AML-193 (cell line): ENCODE results near the gene TMED7.
"Not testable (repeated sequence)": the region's sequence is repeated elsewhere in the genome, so short reads cannot be mapped to it uniquely, and the experiment has no call there.

ENCODE experiments used
- DNase-seq, 2 experiments: peaks; one replicate each; lab custom pipeline; 2025; lab: John Stamatoyannopoulos, UW

TMED7 gene

DNA sequence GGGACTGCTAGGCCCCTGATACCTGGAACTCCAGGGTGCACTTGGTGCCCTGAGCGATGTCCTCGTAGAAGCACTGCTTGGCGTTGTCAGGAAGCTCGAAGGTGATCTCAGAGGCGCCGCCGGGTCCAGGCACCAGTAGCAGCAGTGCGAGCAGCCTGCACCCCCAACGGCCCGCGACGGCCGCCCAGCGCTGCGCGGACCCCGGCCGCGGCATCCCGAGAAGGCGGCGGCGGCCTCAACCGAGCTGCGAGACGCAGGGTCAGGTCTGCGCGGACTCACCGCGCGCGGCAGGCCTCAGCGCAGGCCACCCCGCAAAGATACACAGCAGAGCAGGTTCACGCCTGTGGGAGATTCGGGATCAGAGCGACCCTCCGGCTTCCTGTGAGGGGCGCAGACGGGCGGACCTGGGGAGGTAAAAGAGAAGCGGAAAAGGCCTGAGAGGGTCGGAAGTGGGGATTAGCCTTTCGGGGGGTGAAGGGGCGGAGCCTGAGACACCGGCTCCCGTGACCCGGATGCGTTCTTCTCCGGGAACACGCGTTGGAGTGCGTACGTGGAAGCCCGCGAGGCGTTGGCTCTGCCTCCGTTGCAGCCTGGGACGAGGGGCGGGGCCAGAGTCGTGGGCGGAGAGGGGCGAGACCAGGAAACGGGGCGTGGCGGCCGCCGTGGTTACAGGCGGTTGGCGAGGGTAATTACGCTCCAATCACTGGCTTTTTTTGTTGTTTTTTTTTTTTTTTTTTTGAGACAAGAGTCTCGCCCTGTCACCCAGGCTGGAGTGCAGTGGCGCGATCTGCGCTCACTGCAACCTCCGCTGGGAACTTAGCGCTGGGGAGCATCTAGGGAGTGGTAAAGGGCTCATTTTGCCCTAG, at the start of gene TMED7:
Gene TMED7 (minus strand): TSS at position 458 of the 866 bp plus-strand sequence. CDS start 244 bp downstream, at position 214.
- peak; percentile 93 for DNase-seq

DNA sequence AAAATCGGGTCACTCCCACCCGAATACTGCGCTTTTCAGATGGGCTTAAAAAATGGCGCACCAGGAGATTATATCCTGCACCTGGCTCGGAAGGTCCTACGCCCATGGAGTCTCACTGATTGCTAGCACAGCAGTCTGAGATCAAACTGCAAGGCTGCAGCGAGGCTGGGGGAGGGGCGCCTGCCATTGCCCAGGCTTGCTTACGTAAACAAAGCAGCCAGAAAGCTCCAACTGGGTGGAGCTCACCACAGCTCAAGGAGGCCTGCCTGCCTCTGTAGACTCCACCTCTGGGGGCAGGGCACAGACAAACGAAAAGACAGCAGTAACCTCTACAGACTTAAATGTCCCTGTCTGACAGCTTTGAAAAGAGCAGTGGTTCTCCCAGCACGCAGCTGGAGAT, 48.9 kb upstream of the TMED7 start:
- DNase-seq, result not testable (repeated sequence)

GRCh38 chr5:115673596-115673995, 47.8 kb upstream of the TMED7 start:
- no peak for DNase-seq

GRCh38 chr5:115671939-115672338, 46.1 kb upstream of the TMED7 start:
- no peak for DNase-seq

GRCh38 chr5:115666023-115666422, 40.2 kb upstream of the TMED7 start:
- no peak for DNase-seq

DNA sequence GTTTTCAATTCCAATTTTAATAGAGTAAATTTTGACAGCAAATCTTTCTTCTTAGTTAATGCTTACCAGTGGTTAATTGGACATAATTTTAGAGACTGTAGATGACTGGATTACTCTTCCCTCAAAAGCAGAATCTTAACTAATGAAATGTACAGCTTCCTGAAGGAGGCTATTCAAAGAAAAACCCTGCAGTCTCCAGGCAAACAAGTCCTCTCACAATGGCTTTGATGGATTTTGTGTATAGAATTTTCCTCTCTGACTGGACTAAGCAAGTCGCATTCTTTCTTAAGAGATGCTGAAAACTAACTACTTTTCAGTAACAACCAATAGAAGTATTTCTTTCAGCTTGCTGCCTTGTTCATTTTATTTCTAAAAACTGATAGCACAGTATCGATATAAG, 35.7 kb upstream of the TMED7 start:
- no peak for DNase-seq

GRCh38 chr5:115661101-115661500, 35.3 kb upstream of the TMED7 start:
- no peak for DNase-seq

- DNase-seq, result no peak
These were observed 32.0 kb upstream of the TMED7 start for GRCh38 chr5:115657881-115658233.

DNA sequence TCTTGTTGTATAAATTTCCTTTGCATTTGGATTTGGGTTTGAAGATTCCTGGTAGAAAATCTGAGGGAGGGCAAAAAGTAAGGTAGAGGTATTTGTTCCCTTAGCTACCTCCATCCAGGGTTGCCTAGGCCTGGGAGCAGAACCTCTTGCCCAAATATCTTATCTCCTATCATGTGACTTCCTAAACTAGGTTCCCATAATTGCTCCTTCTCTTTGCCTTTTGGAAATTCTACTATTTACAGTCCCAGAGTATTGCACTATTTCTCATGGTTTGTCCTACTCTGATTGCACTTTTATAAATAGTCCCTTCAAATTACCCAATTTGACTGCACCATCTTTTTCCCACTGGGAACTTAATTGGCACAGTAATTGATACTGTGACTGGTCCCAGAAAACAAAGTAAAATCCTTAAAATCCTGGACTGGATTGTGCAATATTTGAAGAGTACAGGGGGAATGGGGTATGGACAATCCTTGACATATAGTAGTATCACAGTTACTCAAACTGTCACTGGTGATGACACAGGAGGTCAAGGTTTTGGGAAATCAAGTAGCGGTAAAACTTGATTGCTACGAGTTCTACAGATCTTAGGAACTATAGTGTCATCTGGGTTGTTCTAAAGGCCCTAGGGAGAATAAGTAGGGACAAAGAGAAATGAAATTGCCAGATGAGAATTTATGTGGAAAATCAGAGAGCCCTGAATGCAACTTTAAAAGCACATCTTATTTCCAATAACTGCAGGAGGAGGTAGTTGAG, 31.5 kb upstream of the TMED7 start:
- DNase-seq, result no peak

- DNase-seq, result no peak
These were observed 30.6 kb upstream of the TMED7 start for GRCh38 chr5:115656404-115656803.

DNA sequence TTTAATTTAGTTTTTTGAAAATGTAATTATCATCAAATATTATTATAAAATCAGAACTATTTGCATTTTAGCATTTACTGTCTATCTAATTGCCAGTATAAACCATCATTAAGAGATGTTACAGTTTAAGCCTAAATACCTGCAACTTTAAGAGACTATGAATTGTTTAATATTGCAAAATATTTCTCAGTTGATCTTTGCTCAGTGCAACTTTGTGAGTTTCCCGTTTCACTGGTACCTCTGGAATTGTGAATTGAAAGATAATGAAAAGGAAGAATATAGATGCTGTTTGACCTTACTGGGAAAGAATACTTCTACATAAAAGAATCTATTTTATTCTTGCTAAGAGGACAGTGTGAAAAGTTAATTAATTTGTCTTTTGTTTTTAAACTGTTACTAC, 30.2 kb upstream of the TMED7 start:
- DNase-seq, result no peak

GRCh38 chr5:115649541-115649940, 23.7 kb upstream of the TMED7 start:
- no peak for DNase-seq

DNA sequence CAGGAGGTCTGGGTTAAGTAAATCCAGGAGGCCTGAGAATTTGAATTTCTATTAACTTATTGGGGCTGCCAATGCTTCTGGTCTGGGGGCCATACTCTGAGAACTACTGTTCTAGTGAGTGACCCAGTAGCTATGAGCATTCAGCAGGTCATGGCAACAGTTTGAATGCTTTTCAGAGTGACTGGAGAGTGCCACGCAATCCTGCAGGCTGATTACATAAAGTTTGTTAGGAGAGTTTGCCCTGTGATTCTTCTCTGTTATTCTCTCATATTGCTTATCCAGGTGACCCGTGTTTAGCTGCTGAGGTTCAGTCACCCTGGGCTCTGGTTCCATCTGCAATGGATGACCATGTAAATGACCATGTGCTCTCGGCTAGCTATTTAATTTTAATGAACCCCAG, 22.2 kb upstream of the TMED7 start:
- DNase-seq, result no peak

GRCh38 chr5:115645386-115645785, 19.6 kb upstream of the TMED7 start:
- DNase-seq, result not testable (repeated sequence)

GRCh38 chr5:115644046-115644445, 18.2 kb upstream of the TMED7 start:
- no peak for DNase-seq

- no peak for DNase-seq
These were observed 16.1 kb upstream of the TMED7 start for GRCh38 chr5:115641948-115642347.

DNA sequence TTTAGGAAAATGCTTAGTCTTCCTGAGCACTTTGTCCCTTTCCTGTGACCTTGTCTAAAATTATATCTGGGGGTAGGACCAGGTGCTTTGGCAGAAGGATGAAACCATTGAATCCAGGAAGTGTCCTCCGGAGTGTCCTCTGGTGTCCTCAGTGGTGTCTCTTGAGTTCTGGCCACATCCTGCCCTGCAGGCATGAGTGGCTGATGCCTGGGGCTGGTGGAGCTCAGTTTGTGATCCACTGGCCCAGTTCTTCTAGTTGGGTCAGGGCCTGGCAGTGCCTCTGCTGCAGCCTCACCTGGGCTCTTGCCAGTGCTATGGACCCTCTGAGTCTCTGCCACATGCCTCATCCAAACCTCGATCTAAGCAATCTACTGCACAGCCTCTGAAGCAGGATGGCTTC, 14.4 kb upstream of the TMED7 start:
- DNase-seq, result no peak

DNA sequence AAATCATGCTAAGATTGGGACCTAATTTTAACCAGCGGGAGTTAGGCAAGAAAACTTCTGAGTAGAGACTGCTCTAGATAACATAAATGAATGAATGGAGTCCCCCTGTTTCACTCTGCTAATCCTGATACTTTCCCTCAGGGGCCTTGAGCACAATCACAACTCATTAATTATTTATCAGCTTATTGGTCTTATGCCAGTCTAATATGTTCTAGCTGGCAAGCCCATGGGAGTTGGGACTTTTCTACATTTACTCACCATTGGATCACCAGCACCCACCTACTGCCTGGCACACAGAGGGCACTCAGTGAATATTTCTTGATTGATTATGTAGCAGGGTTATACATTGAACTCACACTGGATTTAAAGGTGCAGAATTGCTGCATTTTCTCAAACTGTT, 13.5 kb upstream of the TMED7 start:
- no peak for DNase-seq

- no peak for DNase-seq
These were observed 11.7 kb upstream of the TMED7 start for GRCh38 chr5:115637507-115637906.

DNA sequence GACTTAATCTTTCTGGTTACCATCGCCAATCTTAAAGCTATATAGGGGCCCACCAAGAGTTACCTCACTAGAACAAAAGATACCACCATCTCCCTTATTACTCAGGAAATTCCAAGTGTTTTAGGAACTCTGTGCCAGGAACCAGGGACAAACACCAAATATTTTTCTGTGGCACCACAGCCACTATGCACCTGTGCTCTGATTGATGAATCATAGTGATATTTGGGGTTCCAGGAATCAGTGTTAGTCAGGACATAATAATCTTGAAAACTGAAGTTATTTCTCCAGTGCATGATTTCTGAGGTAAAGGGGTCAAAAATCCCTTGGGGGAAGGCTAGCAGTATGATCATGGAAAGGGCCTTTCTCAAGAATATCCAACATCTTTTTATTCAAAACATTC, 10.2 kb upstream of the TMED7 start:
- no peak for DNase-seq

DNA sequence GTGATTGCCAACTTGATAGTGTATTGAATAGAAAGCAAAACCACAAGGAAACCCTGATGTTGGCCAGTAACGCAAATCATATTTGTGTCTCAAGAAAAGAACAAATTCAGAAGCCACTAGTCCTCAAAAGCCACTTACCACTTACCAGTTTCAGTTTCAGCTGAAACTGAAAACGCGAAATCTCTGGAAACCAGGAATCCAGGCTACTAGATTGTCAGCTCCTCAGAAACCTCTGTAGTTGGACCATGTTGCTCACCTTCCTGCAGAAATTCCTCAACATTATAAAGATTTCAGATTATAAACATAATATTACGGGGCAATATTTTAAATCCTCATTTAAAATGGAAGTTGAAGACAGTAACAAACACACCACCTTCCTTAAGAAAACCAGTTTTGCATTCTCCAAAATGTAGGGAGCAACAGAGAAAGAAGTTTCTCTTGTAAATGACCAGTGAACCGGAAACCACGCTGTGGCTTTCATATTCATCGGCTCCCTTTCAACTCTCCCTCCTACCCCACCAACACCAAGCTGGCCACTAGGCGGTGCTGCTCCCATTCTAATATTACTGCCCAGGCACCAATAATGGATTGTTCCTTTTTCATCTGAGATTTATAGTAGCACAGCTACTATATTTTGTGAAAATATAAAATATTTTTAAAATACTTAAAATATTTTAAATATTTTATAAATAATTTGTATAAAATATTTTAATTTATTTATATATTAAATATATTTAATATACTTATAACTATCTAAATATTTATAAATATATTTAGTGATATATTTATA, 8.7 kb upstream of the TMED7 start:
- DNase-seq, result peak; percentile 85 to 87

- no peak for DNase-seq
These were observed 4.1 kb upstream of the TMED7 start for GRCh38 chr5:115629903-115630302.
